H54 (cell line): ENCODE measurements around the gene RGS7.
"Not testable (repeated sequence)": the region's sequence is repeated elsewhere in the genome, so short reads cannot be mapped to it uniquely, and the experiment has no call there.

Source experiments
- DNase-seq: peaks from one replicate; pipeline ENCODE4 v3.0.0; 2011; ENCODE audit warnings: low spot score, mixed read lengths; ENCODE audit not compliant: insufficient read length
- FAIRE-seq: peaks from 3 replicates; lab custom pipeline; 2011; peaks lifted over from hg19 to GRCh38; lab: Jason Lieb, UNC
- POLR2A ChIP-seq: IDR thresholded peaks from 2 replicates; pipeline ENCODE4 v1.6.1; 2011; ENCODE audit warnings: low read depth, mild to moderate bottlenecking, low read length

Gene RGS7

DNA sequence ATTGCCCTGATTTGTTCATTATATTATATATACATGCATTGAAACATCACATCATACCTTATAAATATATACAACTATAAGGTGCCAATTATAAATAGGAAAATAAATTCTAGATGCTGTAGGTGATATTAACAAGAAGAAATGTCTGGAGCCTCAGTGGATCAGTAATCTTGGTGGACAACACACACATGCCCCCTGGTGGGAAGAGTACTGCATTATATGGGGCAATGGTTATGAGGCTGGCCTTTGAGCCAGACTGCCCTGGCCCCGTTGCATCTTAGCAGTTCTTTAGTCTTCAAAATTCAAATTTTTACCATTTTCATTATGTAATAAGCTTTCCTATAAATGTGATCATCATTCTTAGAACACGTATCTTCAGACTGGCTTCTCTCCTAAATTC, 410.1 kb downstream of the RGS7 start:
- FAIRE-seq (no peak), DNase-seq (peak; percentile 6)
- TF ChIP-seq POLR2A, result no peak

DNA sequence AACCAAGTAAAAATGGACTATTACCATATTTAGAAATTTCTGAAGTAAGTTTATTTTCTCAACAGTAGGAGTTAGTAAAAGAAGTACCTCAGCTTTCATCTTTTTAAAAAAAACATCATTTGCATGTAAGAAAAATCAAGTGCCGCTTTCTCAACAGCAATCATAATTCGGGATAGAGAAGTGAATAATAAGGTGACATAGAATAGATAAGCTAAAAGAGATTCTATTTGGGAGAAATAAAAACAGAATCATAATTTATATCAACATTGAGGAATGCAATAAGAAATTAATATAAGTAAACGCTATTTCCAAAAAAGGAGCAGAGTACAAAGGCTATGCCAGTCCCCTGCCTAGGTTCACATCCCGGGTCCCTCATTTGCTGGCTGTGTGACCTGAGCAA, 414.1 kb downstream of the RGS7 start:
- no peak for TF ChIP-seq POLR2A
- FAIRE-seq, result no peak

DNA sequence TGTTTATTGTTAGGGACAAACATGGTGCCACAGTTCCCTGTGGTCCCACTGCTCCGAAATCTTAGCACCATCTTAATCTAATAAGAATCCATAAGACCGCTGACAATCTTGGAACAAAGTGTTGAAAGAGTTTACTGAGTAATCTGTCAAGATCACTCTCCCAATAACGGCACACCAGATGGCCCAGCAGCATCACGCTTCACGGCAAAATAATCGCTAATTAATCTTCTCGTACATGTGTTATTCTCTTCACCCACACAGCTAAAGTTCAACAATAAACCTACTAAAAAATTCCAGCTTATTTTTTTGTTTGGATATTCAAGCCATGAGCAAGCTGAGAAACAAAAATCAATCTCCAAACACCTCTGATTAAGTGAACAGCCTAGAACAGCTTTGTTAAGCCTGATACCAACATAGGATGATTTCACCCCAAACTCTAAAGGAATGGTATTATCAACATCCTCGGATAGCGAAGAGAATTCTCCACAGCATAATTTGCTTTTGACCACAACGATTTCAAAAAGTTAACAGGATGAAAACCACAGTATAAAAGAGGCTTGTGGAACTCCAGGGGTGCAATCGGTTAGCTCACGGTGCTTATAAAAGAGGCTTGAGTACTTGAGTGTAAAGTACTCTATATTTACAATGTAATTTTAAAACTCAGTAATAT, 415.2 kb downstream of the RGS7 start:
- DNase-seq (no peak), FAIRE-seq (no peak)
- TF ChIP-seq POLR2A, result no peak

More for the DNA sequence above, 414.1 kb downstream of the RGS7 start:
- no peak for DNase-seq

GRCh38 chr1:240936911-240937668, 419.9 kb downstream of the RGS7 start:
- no peak for TF ChIP-seq POLR2A

GRCh38 chr1:240935920-240936319, 421.1 kb downstream of the RGS7 start:
- DNase-seq, result no peak
- no peak for TF ChIP-seq POLR2A
- no peak for FAIRE-seq

More at GRCh38 chr1:240936911-240937668, 419.9 kb downstream of the RGS7 start:
- FAIRE-seq, result no peak
- no peak for DNase-seq

GRCh38 chr1:240931031-240931430, 426.0 kb downstream of the RGS7 start:
- no peak for TF ChIP-seq POLR2A
- FAIRE-seq (no peak), DNase-seq (no peak)

- FAIRE-seq, result no peak
- TF ChIP-seq POLR2A, result no peak
- DNase-seq, result no peak
Observed at GRCh38 chr1:240928265-240928664, 428.7 kb downstream of the RGS7 start.

GRCh38 chr1:240927821-240928220, 429.2 kb downstream of the RGS7 start:
- no peak for TF ChIP-seq POLR2A
- no peak for DNase-seq
- FAIRE-seq, result no peak

GRCh38 chr1:240925273-240925672, 431.7 kb downstream of the RGS7 start:
- no peak for TF ChIP-seq POLR2A
- FAIRE-seq (no peak), DNase-seq (no peak)

- no peak for FAIRE-seq
- TF ChIP-seq POLR2A, result no peak
Observed at GRCh38 chr1:240917976-240918375, 439.0 kb downstream of the RGS7 start.

DNA sequence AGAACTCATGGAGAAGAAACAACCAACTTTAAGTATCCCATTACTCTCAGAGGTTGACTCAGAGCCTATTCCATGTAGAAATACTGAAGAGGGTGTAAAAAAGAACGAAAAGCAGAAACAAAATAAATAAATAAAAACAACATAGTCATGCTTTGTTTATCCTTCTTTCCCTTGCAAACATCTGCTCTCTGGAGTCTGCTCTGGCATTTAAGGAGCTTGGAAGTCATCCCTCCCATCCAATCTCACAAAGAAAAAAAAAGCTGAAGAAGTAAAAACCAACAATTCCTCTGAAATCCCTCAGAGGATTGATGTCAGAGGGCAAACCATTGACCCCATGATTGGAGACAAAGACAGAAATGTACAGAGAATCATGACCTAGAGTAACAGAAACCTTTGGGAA, 442.5 kb downstream of the RGS7 start:
- no peak for TF ChIP-seq POLR2A
- no peak for FAIRE-seq
- no peak for DNase-seq

More at GRCh38 chr1:240917976-240918375, 439.0 kb downstream of the RGS7 start:
- no peak for DNase-seq

- DNase-seq (no peak), FAIRE-seq (no peak)
- no peak for TF ChIP-seq POLR2A
Observed at GRCh38 chr1:240912821-240913220, 444.2 kb downstream of the RGS7 start.

DNA sequence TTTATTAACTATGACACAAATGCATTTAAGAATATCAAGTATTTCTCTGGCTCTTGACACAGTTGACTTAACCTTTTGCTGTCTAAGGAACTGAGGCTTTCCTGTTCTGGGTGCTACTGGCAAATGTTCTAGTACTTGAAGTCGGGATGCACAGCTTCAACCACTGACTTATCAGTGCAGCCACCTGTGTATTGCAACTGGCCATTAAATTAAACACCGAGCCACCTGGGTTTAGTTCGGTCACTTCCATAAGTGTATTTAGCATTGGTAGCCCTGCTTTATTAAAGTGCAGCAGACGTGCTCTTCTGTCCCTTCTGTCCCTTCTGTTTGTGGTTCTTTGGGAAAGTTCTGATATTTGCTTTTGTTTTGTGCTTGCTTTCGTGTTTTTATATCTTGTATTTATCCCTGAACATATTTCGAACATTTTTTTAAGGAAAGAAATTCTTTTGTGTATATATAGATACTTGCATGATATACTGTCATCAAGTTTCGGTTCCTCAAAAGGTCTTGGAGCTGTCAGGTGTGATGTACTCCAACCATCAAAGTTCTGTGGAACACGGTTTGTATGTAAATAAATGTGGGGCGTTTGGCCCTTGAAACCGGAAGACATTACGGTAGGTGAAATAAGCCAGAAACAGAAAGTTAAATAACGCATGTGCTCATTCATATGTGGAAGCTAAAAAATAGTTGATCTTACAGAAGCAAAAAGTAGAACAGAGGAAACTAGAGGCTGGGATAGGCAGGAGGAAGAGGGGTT, 447.1 kb downstream of the RGS7 start:
- no peak for DNase-seq
- FAIRE-seq, result no peak
- no peak for TF ChIP-seq POLR2A

- TF ChIP-seq POLR2A, result no peak
- DNase-seq (no peak), FAIRE-seq (no peak)
Observed at GRCh38 chr1:240906477-240906876, 450.5 kb downstream of the RGS7 start.

DNA sequence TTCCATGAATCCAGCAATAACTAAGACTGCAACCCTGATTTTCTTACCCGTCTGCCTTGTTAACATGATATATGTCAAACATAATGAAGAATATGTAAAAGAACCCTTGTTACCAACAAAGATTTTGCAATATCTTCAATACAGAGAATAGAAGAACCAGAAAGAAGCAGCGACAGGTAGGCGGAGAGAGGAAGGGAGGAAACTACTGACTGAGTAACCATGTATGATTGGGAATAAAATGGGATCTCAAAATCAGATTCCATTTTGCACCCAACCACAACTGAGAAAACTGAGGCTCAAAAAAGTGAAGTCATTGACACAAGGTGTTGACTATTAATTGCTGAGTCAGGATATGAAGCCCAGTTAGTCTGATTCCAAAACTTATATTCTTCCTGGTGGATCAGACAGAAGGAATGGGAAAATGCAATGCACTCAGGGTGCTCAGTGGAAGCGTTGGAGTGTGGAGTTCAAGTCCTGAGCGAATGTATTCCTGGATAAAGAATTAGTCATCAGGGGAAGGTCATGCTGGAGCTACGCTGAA, 451.7 kb downstream of the RGS7 start:
- TF ChIP-seq POLR2A, result no peak
- no peak for DNase-seq
- no peak for FAIRE-seq

DNA sequence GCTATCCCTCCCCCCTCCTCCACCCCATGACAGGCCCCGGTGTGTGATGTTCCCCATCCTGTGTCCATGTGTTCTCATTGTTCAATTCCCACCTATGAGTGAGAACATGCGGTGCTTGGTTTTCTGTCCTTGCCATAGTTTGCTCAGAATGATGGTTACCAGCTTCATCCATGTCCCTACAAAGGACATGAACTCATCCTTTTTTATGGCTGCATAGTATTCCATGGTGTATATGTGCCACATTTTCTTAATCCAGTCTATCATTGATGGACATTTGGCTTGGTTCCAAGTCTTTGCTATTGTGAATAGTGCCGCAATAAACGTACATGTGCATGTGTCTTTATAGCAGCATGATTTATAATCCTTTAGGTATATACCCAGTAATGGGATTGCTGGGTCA, 461.6 kb downstream of the RGS7 start:
- FAIRE-seq, DNase-seq: not testable (repeated sequence)
